Stimulated activated CD4-positive, alpha-beta T cell treated with anti-CD3 and anti-CD28 coated beads, Interleukin-2, amount 100 ng/mL, for 48 hours (primary cell): Measurements from ENCODE around the gene MMP8.

Experiments used
- DNase-seq, 2 donors: peaks; one replicate each; pipeline ENCODE4 v3.0.0-alpha.2; 2020

The MMP8 gene

GRCh38 chr11:102719620-102720277, 5.0 kb downstream of the MMP8 start:
- DNase-seq = no peak

GRCh38 chr11:102717280-102717679, 7.5 kb downstream of the MMP8 start:
- no peak for DNase-seq

GRCh38 chr11:102716527-102716926, 8.2 kb downstream of the MMP8 start:
- no peak for DNase-seq

DNA sequence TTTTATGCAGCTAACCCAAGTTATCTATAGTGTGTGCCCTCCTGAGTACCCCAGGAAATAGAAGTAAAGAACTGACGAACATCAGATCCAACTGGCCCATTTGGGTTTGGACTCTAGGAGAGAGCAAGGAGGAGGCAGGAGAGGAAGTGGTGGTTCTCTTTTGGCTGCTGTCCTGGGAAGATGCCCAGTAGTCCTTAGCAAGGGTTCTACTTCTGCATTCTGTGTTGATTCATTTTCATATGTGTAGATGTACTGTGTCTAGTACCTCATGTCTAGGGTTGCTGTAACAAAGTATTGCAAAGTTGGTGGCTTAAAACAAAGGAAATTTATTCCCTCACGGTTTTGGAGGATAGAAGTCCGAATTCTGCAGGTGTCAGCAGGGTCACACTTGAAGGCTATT, 12.6 kb downstream of the MMP8 start:
- DNase-seq = no peak

DNA sequence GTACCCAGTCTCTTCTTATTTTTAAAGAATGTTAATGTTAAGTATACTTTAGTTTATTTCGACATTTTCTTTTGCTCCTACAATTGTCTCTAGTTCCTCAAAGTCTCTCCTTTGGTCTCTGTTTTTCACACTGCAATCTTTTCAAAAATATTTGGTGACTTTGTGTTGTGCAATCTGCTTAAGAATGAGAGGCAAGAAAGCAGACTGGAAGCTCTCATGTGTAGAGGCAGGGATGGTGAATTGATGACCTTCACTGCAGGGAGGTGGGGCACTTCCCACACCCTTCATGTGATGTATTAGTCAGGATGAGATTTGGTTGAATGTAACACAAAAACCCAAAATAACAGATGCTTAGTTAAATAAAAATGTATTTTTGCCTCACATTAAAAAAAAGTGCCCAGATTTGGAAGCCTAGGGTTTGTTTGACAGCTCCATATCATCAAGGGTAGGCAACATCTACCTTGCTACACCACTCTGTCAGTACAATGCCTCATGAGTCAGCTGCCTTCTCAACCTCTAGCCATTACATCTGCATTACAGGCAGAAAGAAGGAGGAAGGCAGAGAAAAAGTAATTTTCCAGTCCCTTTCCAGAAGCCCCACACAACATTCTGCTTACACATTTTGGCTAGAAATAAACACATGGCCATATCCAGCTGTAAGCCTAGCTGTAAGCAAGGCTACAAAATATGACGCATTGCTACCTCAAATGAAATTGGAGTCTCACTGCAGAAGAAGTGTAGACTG, 15.4 kb downstream of the MMP8 start:
- no peak for DNase-seq

- no peak for DNase-seq
Measured at GRCh38 chr11:102708654-102709053, 16.1 kb downstream of the MMP8 start.

GRCh38 chr11:102705626-102706025, 19.1 kb downstream of the MMP8 start, which contains the start of gene MMP27:
TSS of gene MMP27 (minus strand) at chr11:102705769. CDS start at chr11:102705714, 55 bp downstream.
- DNase-seq = no peak

GRCh38 chr11:102704841-102705240, 19.9 kb downstream of the MMP8 start:
- DNase-seq = no peak

DNA sequence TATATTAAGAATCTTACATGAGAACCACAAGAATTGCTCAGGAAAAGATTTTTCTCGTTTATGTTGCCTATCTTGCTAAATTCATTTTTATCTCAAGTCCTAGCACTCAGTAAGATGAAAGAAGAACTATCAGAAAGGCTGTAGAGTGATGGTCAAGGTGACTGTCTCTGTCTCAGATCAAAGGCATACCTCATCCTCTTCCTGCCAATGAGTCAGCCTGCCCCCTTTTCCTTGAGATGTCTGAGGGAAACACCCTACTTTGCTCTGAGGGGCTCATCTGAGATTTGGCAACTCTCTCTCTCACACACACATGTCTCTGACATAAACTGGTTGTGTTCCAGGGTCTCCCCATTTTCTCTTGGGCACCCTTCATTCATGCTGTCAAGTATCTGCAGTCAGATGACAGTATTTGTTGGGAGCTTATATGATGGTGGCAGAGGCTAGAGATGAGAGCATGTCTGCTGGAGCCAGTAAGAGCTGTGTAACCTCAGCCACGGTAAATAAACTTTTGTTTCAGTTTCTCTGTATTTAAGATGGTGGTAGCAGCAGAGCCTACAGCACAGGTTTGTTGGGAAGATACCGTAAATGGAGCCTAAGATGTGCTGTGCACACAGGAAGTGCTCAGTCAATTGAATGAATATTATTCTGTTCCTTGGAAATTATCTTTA, 20.8 kb downstream of the MMP8 start:
- DNase-seq = no peak

DNA sequence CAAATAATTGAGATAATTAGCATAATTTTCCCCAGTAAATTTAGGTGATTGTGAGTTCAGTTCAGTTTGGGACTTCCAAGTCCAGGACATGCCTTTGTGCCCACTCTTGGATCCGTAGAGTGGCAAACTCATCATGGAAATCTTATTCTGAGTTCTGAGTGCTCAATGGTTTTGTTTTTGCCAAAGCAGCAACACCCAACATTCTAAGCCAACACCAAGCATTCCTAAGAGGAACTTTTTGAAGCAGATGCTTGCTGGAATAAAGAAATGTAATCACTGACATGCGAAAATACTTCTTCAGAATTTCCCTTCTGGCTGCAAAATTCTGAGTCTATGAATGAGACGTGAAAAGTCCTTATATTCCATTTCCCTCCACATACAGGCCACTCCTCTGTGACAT, 29.6 kb downstream of the MMP8 start:
- no peak for DNase-seq

DNA sequence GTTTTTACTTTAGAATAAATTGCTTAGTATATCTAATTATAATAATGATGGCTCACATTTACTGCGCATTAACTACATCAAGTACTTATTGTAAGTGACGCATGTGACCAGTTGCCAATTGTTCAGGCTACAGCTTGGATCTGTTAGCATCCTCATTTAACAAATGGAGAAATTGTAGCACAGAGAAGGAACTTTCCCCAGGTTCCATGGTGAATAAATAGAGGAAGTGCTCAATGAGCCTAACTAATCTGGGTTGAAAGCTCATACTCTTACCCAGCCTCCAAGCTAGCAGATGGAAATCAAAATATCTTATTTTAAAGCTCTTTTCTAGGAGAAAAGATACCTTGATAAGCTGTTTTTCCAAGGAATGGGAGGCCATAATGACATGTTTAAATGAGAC, 39.0 kb downstream of the MMP8 start:
- no peak for DNase-seq

- no peak for DNase-seq
Measured at GRCh38 chr11:102685338-102685737, 39.4 kb downstream of the MMP8 start.

DNA sequence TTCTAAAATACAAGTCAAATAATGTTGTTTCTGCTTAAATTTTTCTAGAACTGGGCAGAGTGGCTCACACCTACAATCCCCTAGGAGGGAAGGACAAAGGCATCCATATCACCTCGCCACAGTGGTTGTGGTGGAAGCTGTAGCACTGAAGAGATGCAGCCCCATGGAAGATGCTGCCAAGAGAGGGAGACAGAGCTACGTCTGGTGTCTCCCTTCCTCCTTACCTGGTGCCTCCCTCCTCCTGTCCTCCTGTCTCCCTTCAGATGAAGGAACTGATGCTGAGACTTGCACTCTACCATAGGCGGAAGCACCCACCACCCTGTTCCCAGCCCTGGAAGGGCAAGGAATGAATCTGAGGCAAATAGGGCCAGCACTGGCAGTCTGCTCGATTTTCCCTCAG, 41.5 kb downstream of the MMP8 start:
- DNase-seq = no peak

DNA sequence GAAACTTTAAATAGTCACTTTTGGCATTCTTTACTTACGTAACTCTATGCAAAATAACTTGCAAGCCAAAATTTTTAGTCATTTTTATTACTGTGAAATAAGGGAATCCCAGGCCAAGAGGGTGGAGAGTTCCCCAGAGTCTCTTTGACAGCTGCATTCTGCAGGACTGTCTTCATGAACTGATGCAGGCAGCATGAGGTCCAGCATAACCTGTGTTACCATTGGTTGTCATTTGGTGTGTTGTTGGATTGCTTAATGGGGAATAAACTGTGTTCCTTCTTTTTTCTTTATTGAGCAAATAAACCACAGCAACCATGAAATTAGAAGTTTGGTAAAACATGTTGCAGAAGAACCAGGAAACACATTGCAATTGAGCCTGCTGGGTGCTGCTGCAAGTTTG, 43.8 kb downstream of the MMP8 start:
- no peak for DNase-seq

DNA sequence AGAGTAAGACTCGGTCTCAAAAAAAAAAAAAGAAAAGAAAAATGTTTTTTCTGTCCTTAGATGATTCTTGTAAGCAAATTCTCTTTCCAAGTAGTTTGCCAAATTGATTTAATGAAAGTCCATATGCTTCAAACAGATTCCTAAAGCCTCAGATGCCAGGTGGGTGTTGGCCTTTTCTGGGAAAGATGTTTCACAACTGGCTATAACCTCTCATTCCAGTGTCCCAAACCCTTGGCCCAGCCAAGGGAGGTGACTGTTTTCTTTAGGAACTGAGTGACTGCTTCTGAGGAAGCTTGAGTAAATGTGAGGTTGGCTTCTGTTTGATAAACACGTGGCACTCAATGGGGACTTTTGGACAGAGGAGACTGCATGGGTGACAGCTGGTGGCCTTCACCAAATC, 46.7 kb downstream of the MMP8 start:
- no peak for DNase-seq

DNA sequence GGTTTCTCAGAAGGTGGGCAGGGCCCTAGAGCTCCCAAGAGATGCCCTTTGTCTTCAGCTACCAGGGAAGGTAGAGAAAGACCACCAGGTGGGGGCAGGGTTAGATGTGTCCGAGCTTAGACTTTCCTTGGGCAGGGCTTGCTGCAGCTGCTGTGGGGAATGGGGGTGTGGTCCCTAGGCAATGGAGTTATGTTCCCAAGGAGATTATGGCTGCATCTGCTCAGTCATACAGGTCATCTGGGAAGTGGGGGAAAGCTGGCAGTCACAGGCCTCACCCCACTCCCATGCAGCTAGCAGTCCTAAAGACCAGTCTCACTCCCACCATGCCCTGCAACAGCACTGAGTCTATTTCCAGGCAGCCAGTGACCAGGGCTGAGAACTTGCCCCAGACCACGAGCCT, 48.7 kb downstream of the MMP8 start:
- DNase-seq = no peak

- no peak for DNase-seq
Measured at GRCh38 chr11:102669664-102670063, 55.1 kb downstream of the MMP8 start.

DNA sequence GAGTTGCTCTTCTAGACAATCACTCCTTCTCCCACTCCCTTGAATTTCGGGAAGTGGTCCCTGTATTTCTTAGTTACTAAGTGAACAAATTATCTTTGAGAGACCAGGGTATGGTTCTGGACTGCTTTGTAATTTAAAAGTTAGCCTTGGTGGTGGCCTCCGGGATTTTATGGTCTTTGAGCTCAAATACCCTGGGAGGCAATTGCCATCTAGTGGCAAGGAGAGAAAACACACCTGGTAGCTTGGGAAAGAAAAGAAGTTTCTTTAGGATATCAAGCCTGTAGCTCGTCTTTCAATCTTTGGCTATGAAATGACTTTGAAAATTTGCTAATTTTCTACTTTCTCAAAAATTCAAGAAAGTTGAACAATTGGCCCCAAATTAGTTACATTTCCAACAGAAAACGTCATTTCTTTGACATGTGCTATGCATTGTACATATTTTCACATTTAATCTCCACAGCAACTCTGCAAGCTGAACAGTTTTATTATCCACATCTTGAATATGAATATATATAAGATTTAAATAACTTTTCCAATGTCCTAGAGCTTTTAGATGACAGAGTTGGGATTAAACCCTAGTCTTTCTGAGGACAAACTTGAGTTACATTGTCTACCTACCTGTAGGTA, 58.3 kb downstream of the MMP8 start:
- no peak for DNase-seq

GRCh38 chr11:102664001-102664752, 60.6 kb downstream of the MMP8 start:
- DNase-seq = peak in 1 of 2 donors; percentile 14

- DNase-seq = no peak
Measured at GRCh38 chr11:102662607-102663006, 62.1 kb downstream of the MMP8 start.
